OCI-LY1 (cell line): ENCODE measurements around the gene SMYD4.

Experiments
- CTCF ChIP-seq: fragments of 200-600 bp; sonication (generic), shearing (Covaris generic); IDR thresholded peaks from 2 replicates; pipeline ENCODE4 v1.5.1; 2017; ENCODE audit warnings: mild to moderate bottlenecking, antibody characterized with exemption, low read length, moderate library complexity, mixed read lengths
- EZH2 ChIP-seq: fragments of 200-600 bp; sonication (generic), shearing (Covaris generic); IDR thresholded peaks from 2 replicates; pipeline ENCODE4 v1.8.0; 2017; ENCODE audit warnings: borderline replicate concordance, mixed run types, mild to moderate bottlenecking, antibody characterized with exemption, low read length, moderate library complexity, mixed read lengths

- TF ChIP-seq EZH2 (no peak), CTCF (no peak)
These were observed 42.6 kb upstream of the SMYD4 start for GRCh38 chr17:1872254-1872653.
